H1 (cell line): ENCODE results near the gene ST8SIA5. TPM values are rescaled to one million over a fixed set of nuclear protein-coding genes. Genes with fewer than 3 reads are reported as not detected.

Source experiments
- CBX8 ChIP-seq: fragments of 300-800, 300-1000 bp; sonication (generic); IDR thresholded peaks from 2 replicates; pipeline ENCODE4 v1.7.1; 2016; ENCODE audit warnings: low read depth, low read length, borderline replicate concordance
- EGR1 ChIP-seq: IDR thresholded peaks from 2 replicates; pipeline ENCODE4 v1.6.1; 2011; ENCODE audit warnings: low read depth, low read length, borderline replicate concordance
- FOSL1 ChIP-seq: IDR thresholded peaks from 2 replicates; pipeline ENCODE4 v1.6.1; 2011; ENCODE audit warnings: mild to moderate bottlenecking, low read depth, low read length, moderate library complexity; ENCODE audit not compliant: insufficient read depth
- HDAC6 ChIP-seq: IDR thresholded peaks from one replicate; pipeline ENCODE4 v1.7.1; 2012; ENCODE audit warnings: low read depth, mild to moderate bottlenecking, inconsistent platforms, low read length, moderate library complexity
- JUN ChIP-seq: IDR thresholded peaks from 2 replicates; pipeline ENCODE4 v1.6.1; 2011; ENCODE audit warnings: low read depth, mild to moderate bottlenecking, improper control_type of control experiment, low read length
- SIN3A ChIP-seq, 2 experiments: IDR thresholded peaks in 1 of 2; conservative IDR thresholded peaks in 1 of 2; 2 replicates each; pipeline ENCODE4 v1.6.1; 2011 to 2012; ENCODE audit warnings: low read length in 2 of 2, improper control_type of control experiment in 1 of 2, low read depth in 1 of 2, mild to moderate bottlenecking in 1 of 2
- TAF7 ChIP-seq: optimal IDR thresholded peaks from 2 replicates; pipeline ENCODE3; 2011; ENCODE audit warnings: low read depth, mild to moderate bottlenecking, inconsistent platforms, low read length, moderate library complexity, borderline replicate concordance
- TCF12 ChIP-seq: IDR thresholded peaks from 2 replicates; pipeline ENCODE4 v1.6.1; 2011; ENCODE audit warnings: low read depth, mild to moderate bottlenecking, low read length
- polyA plus RNA-seq, 7 experiments: library from polyadenylated mRNA; depleted of rRNA in 3 of 7; stranded (reverse) in 5 of 7; unstranded in 2 of 7; fragments of >200 nt in 5 of 7; fragments of 200-250 nt in 2 of 7; gene quantifications; 1 replicate in 5 of 7; 2 replicates in 1 of 7; 4 replicates in 1 of 7; pipeline versions ENCODE4 v1.2.1 to v1.2.3, GENCODE V29; 2011 to 2013; ENCODE audit warnings: missing spikeins in 2 of 7, mixed read lengths in 2 of 7
- total RNA-seq: library from RNA; stranded (reverse); fragmentation: NEBNext Ultra II Directional; extraction: Animal tissue kit (Norgen Biotek cat#: 25700); gene quantifications from 2 replicates; pipeline ENCODE4 v1.2.1, GENCODE V29; 2021

ST8SIA5 gene
- total and polyA plus RNA-seq, 2 of the 8 experiments (the other 6 are each of a cell fraction or from before 2014, with no cell fraction given): 2.4 to 6.3 TPM

GRCh38 chr18:46787674-46788073 is 30.8 kb upstream of the ST8SIA5 start (continued):
- TF ChIP-seq CBX8 (no peak), TCF12 (no peak), FOSL1 (no peak), HDAC6 (no peak), TAF7 (no peak), JUN (no peak), EGR1 (no peak), SIN3A (conservative IDR thresholded peaks at IDR 0.05 in 1 of 2, IDR thresholded peaks at IDR 0.05 in 1 of 2; ENCODE audit: low read depth in 1 of 2, low read length in 2 of 2) (no peak)
